ENCODE results near the gene SPRING1.

SPRING1 gene

DNA sequence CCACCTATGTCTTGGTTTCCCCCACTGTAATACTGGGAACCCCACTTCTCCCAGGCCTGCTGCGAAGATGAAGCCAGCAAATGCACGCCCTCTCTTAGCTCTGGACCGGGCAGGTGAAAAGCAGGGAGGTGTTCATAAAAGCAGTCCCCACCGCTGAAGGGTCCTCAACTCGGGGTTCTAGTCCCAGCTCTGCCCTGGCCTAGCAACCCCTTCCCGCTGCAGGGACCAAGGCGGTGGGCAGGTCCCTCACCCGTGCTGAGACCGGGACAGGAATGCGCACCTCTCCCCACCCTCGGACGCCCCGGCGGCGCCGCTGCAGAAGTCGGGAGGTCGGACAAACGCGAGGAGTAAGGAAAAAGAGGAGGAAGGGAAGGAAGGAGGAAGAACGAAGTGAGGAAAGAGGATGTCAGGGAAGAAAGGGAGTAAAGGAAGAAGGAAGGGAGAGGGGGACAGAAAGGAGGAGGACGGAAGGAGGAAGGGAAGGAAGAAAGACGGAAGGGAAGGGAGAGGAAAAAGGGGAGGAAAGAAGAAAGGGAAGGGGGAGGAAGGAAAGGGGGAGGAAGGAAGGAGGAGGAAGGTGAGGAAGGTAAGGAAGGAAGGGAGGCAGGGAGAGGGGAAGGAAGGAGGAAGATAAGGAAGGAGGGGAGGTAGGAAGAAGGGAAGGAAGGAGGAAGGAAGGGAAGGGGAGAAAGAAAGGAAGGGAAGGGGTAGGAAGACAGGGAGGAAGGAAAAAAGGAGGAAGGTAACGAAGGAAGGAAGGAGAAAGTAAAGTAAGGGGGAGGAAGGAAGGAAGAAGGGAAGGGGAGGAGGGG lies 701 bp downstream of the SPRING1 start (continued):
- TF ChIP-seq ZNF560 (tag by site-specific recombination; IDR thresholded peaks at IDR 0.05; ENCODE audit: borderline replicate concordance) (no peak), GLI2 (tag by site-specific recombination; IDR thresholded peaks at IDR 0.05; ENCODE audit: borderline replicate concordance, low read depth) (no peak), REST (tag by site-specific recombination; IDR thresholded peaks at IDR 0.05) (peak; percentile 54; the same call in 1 of the 2 replicates), OSR2 (tag by site-specific recombination; IDR thresholded peaks at IDR 0.05) (no peak), ZNF501 (tag by site-specific recombination; IDR thresholded peaks at IDR 0.05) (no peak; the same call in 1 of the 2 replicates), ZNF548 (tag by site-specific recombination; IDR thresholded peaks at IDR 0.05) (peak; percentile 43; the same call in 1 of the 2 replicates), ZNF654 (tag by site-specific recombination; IDR thresholded peaks at IDR 0.05; ENCODE audit: low read depth) (no peak), ZNF24 (tag by site-specific recombination; IDR thresholded peaks at IDR 0.05) (no peak), MYNN (tag by site-specific recombination; IDR thresholded peaks at IDR 0.05; ENCODE audit: borderline replicate concordance) (peak; percentile 72), SP2 (tag by site-specific recombination; IDR thresholded peaks at IDR 0.05) (peak; percentile 55), KLF10 (tag by site-specific recombination; IDR thresholded peaks at IDR 0.05) (no peak), ZNF148 (tag by site-specific recombination; IDR thresholded peaks at IDR 0.05; ENCODE audit: borderline replicate concordance) (peak; percentile 86; the same call in 1 of the 2 replicates), ZNF514 (tag by site-specific recombination; IDR thresholded peaks at IDR 0.05) (no peak), ZNF354C (tag by site-specific recombination; IDR thresholded peaks at IDR 0.05; ENCODE audit: borderline replicate concordance, low read depth) (no peak), ZEB2 (tag by site-specific recombination; IDR thresholded peaks at IDR 0.05) (no peak), ZNF521 (tag by site-specific recombination; IDR thresholded peaks at IDR 0.05) (no peak; the same call in 1 of the 2 replicates), SETDB1 (IDR thresholded peaks at IDR 0.05; ENCODE audit: insufficient read length, low read length) (no peak), ZNF2 (tag by site-specific recombination; IDR thresholded peaks at IDR 0.05) (peak; percentile 71), ZBTB20 (tag by site-specific recombination; IDR thresholded peaks at IDR 0.05) (peak; percentile 54; the same call in 1 of the 2 replicates), GLIS1 (tag by site-specific recombination; IDR thresholded peaks at IDR 0.05) (peak; percentile 36; the same call in 1 of the 2 replicates), ZNF366 (tag by site-specific recombination; conservative IDR thresholded peaks at IDR 0.05) (peak; percentile 100), ZSCAN23 (tag by site-specific recombination; IDR thresholded peaks at IDR 0.05) (peak; percentile 94; the same call in 1 of the 2 replicates), ZNF394 (tag by site-specific recombination; IDR thresholded peaks at IDR 0.05; ENCODE audit: borderline replicate concordance) (no peak), KLF8 (tag by site-specific recombination; IDR thresholded peaks at IDR 0.05) (no peak), EGR2 (tag by site-specific recombination; IDR thresholded peaks at IDR 0.05; ENCODE audit: low read depth) (peak; percentile 30; the same call in 1 of the 2 replicates), ZNF629 (tag by site-specific recombination; IDR thresholded peaks at IDR 0.05) (no peak), ZFP69B (tag by site-specific recombination; IDR thresholded peaks at IDR 0.05) (peak; percentile 72), ZBTB48 (tag by site-specific recombination; IDR thresholded peaks at IDR 0.05) (no peak; the same call in 1 of the 2 replicates), ZNF76 (tag by site-specific recombination; IDR thresholded peaks at IDR 0.05; ENCODE audit: borderline replicate concordance, low read depth) (peak; percentile 8; the same call in 1 of the 2 replicates), ZNF16 (tag by site-specific recombination; IDR thresholded peaks at IDR 0.05; ENCODE audit: low read depth) (no peak)
- TF ChIP-seq, protein P1, sequence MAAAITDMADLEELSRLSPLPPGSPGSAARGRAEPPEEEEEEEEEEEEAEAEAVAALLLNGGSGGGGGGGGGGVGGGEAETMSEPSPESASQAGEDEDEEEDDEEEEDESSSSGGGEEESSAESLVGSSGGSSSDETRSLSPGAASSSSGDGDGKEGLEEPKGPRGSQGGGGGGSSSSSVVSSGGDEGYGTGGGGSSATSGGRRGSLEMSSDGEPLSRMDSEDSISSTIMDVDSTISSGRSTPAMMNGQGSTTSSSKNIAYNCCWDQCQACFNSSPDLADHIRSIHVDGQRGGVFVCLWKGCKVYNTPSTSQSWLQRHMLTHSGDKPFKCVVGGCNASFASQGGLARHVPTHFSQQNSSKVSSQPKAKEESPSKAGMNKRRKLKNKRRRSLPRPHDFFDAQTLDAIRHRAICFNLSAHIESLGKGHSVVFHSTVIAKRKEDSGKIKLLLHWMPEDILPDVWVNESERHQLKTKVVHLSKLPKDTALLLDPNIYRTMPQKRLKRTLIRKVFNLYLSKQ (tag by site-specific recombination; IDR thresholded peaks at IDR 0.05; ENCODE audit: borderline replicate concordance) = 0 out of 2 replicates have a peak, but pooled peaks have one; percentile 22
- TF ChIP-seq, protein P2, sequence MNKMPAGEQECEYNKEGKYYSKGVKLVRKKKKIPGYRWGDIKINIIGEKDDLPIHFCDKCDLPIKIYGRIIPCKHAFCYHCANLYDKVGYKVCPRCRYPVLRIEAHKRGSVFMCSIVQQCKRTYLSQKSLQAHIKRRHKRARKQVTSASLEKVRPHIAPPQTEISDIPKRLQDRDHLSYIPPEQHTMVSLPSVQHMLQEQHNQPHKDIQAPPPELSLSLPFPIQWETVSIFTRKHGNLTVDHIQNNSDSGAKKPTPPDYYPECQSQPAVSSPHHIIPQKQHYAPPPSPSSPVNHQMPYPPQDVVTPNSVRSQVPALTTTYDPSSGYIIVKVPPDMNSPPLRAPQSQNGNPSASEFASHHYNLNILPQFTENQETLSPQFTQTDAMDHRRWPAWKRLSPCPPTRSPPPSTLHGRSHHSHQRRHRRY (tag by site-specific recombination; IDR thresholded peaks at IDR 0.05) = peak; percentile 87; the same call in 1 of the 2 replicates
